GM19035 (cell line): ENCODE data around the gene SCFD2.

Source experiments
- ATAC-seq: cut with Tn5 transposase; IDR thresholded peaks from one replicate; pipeline ENCODE4 v1.9.1; 2021; ENCODE audit not compliant: unreplicated experiment

Gene SCFD2

GRCh38 chr4:53118676-53119075, 247.2 kb downstream of the SCFD2 start:
- no peak for ATAC-seq

DNA sequence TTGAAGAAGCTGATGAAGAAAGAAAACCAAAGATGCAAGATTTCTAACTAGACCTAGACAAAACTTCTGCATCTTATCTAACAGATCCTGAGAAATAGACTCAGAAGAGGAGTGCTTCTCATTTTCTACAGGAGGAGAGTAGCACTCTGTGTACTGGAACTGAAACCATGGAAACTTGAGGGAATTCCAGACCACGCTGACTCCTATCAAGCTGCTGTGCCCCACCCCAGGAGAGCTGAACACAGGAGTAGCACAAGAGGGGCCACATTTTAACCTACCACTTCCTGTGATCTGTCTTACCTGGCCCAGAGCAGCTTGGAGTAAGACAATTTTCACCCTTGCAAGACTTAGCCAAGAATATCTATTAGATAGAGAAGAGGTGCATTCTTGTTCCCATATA, 248.9 kb downstream of the SCFD2 start:
- no peak for ATAC-seq

DNA sequence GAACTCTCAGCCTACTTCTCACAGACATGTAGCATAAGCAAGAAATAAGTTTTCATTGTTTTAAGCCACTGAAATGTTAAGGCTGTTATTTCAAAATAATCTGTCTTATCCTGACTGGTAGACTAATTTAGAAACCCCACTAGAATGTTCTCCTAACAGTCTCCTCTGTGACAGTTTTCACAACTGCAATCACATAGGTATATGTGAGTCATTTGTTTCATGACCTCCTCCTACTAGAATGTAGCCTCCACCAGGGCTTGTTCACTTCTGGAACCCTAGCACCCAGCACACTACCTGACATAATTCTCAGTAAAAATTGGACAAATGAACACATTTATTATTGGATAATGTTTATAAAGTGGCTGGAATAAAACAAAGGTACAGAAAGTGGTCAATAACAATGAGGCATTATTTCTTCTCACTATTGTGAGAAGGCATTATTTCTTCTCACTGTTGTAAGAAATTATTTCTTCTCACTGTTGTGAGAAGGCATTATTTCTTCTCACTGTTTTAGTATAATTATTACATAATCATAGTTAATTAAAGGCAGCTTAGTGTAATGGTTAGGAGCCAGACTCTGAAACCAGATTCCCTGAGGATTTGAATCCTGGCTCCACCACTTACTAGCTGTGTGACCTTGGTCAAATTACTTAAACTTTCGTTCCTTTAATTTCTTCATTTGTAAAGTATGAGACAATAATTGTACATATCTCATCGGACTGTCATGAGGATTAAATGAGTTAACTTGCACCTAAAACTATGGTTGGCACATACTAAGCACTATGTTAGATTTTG, 252.2 kb downstream of the SCFD2 start:
- no peak for ATAC-seq

DNA sequence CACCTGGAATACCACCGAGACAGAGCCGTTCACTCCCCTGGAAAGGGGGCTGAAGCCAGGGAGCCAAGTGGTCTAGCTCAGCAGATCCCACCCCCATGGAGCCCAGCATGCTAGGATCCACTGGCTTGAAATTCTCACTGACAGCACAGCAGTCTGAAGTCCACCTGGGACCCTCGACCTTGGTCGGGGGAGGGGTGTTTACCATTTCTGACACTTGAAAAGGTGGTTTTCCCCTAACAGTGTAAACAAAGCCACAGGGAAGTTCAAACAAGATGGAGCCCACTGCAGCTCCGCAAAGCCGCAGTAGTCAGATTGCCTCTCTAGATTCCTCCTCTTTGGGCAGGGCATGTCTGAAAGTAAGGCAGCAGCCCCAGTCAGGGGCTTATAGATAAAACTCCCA, 260.5 kb downstream of the SCFD2 start:
- no peak for ATAC-seq

GRCh38 chr4:53103481-53103880, 262.4 kb downstream of the SCFD2 start:
- no peak for ATAC-seq

DNA sequence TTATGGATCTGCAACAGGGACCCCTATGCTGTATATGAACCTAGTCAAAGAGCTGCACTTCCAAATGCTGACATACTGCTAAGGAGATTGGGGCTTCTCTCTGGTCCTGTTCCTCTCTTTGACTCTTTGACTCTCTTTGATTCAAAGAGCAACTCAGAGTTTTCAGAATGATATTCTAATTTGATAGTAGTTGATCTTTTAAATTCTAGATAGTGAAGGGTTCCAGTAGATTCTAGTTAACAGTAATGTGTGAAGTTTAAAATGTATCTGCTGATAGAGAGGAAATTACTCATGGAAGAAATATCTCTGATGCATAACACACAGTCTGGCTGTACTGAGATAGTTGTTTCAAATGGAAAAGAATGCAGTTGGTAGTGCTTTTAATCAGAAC, 264.7 kb downstream of the SCFD2 start:
- ATAC-seq = no peak

- ATAC-seq = no peak
Observed at GRCh38 chr4:53100501-53101190, 265.2 kb downstream of the SCFD2 start.

DNA sequence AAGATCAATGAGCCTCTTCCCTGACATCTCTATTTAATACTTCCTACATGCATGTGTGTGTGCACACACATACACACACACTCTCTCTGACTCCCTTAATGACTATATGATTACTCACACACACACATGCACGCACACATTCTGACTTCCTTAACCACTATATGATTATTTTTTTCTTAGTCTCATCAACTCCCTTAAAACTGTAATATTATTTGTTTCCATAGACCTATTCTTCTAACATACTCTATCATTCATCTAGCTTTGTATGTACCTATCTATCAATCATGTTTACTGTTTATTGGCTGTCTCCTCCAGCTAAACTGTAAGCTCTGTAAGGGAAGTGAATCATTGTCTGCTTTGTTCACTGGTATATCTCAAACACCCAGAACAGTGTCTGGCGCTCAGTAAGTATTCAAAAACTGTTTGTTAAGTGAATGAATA, 267.2 kb downstream of the SCFD2 start:
- ATAC-seq = no peak

DNA sequence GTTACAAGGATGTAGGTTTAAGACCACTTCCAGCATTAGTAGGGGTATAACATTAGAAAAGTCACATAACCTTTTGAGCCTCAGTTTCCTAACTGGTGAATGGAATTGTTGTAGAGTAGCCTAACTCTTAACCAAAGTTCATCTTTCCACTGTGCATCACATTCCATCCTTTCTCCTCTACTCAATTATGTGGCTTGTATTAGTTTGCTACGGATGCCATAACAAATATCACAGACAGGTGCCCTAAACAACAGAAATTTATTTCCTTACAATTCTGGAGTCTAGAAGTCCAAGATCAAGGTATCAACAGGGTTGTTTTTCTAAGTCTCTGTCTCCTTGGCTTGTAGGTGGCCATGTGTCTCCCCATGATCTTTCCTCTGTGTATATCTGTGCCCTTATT, 271.8 kb downstream of the SCFD2 start:
- no peak for ATAC-seq

DNA sequence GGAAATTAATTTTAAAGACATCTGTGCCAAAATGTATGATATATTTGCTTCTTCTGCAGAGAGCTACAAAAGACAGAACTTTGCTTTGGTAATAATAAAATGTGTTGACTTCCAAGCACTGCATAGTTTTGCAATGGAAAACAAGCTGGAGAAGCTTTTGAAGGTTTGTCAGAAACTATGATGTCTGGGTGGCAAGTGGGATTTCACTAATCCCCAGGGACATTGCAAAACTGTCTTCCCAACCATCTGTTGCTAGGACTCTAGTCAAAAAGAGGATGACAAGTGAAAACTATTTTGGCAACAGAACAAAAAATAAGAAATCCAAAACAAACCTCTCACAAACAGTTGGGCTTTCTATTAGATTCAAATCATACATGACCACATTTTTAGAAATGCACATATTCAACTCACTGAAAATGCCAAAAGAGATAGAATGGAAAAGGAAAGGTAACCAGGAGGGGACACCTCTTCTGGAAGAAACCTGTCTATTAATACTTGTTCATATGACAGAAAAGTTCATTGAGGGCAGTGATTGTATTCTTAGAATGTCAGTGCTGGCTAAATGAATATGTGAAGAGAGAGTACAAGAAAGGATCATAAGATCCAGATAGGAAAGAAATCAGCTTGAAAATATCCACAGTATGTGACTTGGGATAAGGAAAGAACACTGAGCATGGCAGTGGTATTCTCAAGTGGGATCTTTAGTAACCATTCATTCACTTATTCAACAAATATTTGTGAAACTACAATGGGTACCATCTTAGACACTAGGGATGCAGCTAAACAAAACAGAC, 275.7 kb downstream of the SCFD2 start:
- ATAC-seq = no peak

GRCh38 chr4:53088152-53088551, 277.7 kb downstream of the SCFD2 start:
- no peak for ATAC-seq

- no peak for ATAC-seq
Observed at GRCh38 chr4:53076374-53076958, 289.4 kb downstream of the SCFD2 start.

DNA sequence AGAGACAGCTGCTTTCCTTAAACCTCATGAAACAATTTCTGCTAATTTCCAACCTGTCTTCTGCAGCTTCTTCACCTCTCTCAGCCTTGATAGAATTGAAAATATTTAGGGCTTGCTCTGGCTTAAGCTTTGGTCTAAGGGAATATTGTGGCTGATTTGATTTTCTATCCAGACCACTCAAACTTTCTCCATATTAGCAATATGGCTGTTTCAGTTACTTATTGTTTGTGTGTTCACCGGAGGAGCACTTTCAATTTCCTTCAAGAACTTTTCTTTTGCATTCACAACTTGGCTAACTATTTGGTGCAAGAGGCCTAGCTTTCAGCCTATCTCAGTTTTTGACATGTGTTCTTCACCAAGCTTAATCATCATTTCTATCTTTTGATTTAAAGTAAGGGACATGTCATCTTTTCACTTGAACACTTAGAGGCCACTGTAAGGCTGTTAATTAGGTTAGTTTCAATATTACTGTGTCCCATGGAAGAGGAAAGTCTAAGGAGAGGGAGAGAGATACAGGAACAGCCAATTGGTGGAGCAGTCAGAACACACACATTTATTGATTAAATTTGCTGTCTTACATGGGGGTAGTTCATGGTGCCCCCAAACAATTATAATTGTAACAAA, 290.6 kb downstream of the SCFD2 start:
- no peak for ATAC-seq

GRCh38 chr4:53068755-53069330, 297.0 kb downstream of the SCFD2 start:
- no peak for ATAC-seq

GRCh38 chr4:53067125-53067802, 298.6 kb downstream of the SCFD2 start:
- ATAC-seq = no peak

DNA sequence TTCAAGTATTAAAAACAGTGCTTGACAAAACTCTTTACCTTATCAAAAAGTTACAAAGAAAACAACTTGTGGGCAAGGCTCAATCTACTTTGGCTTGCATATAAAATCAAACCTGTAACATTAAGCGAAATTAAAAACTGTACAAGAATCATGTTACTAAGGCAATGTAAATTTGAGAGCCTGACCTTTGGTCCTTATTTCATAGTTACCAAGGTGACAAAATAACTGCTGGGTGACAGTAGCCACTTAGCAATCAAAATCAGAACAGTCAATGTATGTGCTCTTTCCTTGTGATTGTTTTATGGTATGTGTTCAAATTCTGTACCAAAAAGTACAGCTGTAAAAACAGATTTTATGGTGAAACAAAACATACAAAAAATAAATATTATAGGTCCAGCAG, 299.7 kb downstream of the SCFD2 start:
- no peak for ATAC-seq

- ATAC-seq = no peak
Observed at GRCh38 chr4:53064609-53065008, 301.3 kb downstream of the SCFD2 start.

- no peak for ATAC-seq
Observed at GRCh38 chr4:53061091-53061850, 304.6 kb downstream of the SCFD2 start.

- ATAC-seq = no peak
Observed at GRCh38 chr4:53060278-53060677, 305.6 kb downstream of the SCFD2 start.
